ENCODE results near the gene SPINT3. TPM values are rescaled to one million over a fixed set of nuclear protein-coding genes. Genes with fewer than 3 reads are reported as not detected.

Gene SPINT3
- total RNA-seq: not detected in 2 replicates

GRCh38 chr20:45515147-45515913 lies at the start of gene SPINT3:
TSS of gene SPINT3 (minus strand) at chr20:45515622. CDS start at chr20:45515608, 14 bp downstream.

GRCh38 chr20:45547206-45547770 lies 31.9 kb upstream of the SPINT3 start, which contains the start of gene EPPIN:
TSS of gene EPPIN (minus strand) at chr20:45547401. CDS start at chr20:45547357, 44 bp downstream.

GRCh38 chr20:45539382-45539781 lies 24.0 kb upstream of the SPINT3 start, which contains the start of gene WFDC6:
TSS of gene WFDC6 (minus strand) at chr20:45539482. CDS start at chr20:45539407, 75 bp downstream.

GRCh38 chr20:45469336-45470261 lies 45.8 kb downstream of the SPINT3 start, which contains the start of gene WFDC2:
TSS of gene WFDC2 (plus strand) at chr20:45469753. CDS start at chr20:45469782, 29 bp downstream.

Other genes starting within 250 kb of the SPINT3 start
- gene RBPJL, start 208.8 kb downstream of the SPINT3 start, total RNA-seq: not detected in 2 replicates
- 0.80 TPM in 1 of 2 replicates, not detected in the other for gene MATN4, start 207.3 kb downstream of the SPINT3 start, total RNA-seq
- gene SDC4, start 167.2 kb downstream of the SPINT3 start, total RNA-seq: 54.1 and 176 TPM in 2 replicates
- 19.5 and 28.3 TPM in 2 replicates for gene SYS1, start 152.5 kb downstream of the SPINT3 start, total RNA-seq
- not detected in 2 replicates for gene TP53TG5, start 137.3 kb downstream of the SPINT3 start, total RNA-seq
- 2.6 and 5.6 TPM in 2 replicates for gene DBNDD2, start 107.3 kb downstream of the SPINT3 start, total RNA-seq
- 107 and 126 TPM in 2 replicates for gene PIGT, start 99.5 kb downstream of the SPINT3 start, total RNA-seq
- 0.26 TPM in 1 of 2 replicates, not detected in the other for gene WFDC2, start 45.9 kb downstream of the SPINT3 start, total RNA-seq
- gene WFDC6, start 23.9 kb upstream of the SPINT3 start, total RNA-seq: not detected in 2 replicates
- not detected in 2 replicates for gene EPPIN, start 31.8 kb upstream of the SPINT3 start, total RNA-seq
- not detected in 2 replicates for gene WFDC8, start 63.7 kb upstream of the SPINT3 start, total RNA-seq
- gene WFDC10A, start 114.1 kb upstream of the SPINT3 start, total RNA-seq: not detected in 2 replicates
- not detected in 2 replicates for gene WFDC9, start 115.7 kb upstream of the SPINT3 start, total RNA-seq
- gene WFDC11, start 154.6 kb upstream of the SPINT3 start, total RNA-seq: not detected in 2 replicates
- gene WFDC13, start 186.4 kb upstream of the SPINT3 start, total RNA-seq: not detected in 2 replicates
- not detected in 2 replicates for gene WFDC10B, start 189.4 kb upstream of the SPINT3 start, total RNA-seq
- gene SPINT4, start 206.7 kb upstream of the SPINT3 start, total RNA-seq: not detected in 2 replicates